ENCODE results near the gene ZNF445.
"Not testable (repeated sequence)": the region's sequence is repeated elsewhere in the genome, so short reads cannot be mapped to it uniquely, and the experiment has no call there.

Gene ZNF445

GRCh38 chr3:44429459-44429858 is 48.0 kb downstream of the ZNF445 start:
- DNase-seq (ENCODE audit: low spot score in 2 of 2) (no peak), ATAC-seq (no peak)
- H3K9me3 Mint-ChIP-seq = no peaks in the 10 kb centered on the region
- H3K27ac Mint-ChIP-seq = no peak overlapping the region
- peaks cover 6% of the 10 kb centered on the region for H3K4me1 Mint-ChIP-seq
- H3K36me3 Mint-ChIP-seq = no peaks in the 10 kb centered on the region
- H3K4me3 Mint-ChIP-seq = no peak overlapping the region

DNA sequence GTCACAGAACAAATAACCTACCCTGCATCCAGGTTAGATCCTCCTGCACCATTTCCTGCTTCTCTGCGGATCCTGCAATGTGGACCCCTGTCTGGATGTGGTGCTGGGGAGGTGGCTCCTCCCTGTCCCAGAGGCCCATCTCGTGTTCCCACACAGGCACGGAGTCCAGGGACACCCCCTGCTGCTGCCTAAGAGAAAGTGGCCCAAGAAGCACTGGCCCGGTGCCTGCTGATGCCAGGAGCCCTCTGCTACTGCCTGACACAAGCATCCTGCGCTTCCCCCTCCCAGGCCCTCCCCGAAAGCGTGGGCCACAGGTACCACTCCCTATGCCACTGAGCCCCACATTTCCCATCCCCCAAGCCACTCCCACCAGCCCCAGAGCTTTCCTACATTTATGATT is 48.6 kb downstream of the ZNF445 start:
- DNase-seq (ENCODE audit: low spot score in 2 of 2) (no peak), ATAC-seq (no peak)
- Mint-ChIP-seq H3K4me3 (no peak overlapping the region), H3K9me3 (no peaks in the 10 kb centered on the region), H3K4me1 (peaks cover 6% of the 10 kb centered on the region), H3K27ac (no peak overlapping the region), H3K36me3 (no peaks in the 10 kb centered on the region)

- H3K36me3 Mint-ChIP-seq = no peaks in the 10 kb centered on the region
- no peak overlapping the region for H3K27ac Mint-ChIP-seq
- H3K4me1 Mint-ChIP-seq = peaks cover 6% of the 10 kb centered on the region
- H3K9me3 Mint-ChIP-seq = no peaks in the 10 kb centered on the region
- ATAC-seq (no peak), DNase-seq (ENCODE audit: low spot score in 2 of 2) (no peak)
- H3K4me3 Mint-ChIP-seq = no peak overlapping the region
These were observed 49.8 kb downstream of the ZNF445 start for GRCh38 chr3:44427683-44428082.

DNA sequence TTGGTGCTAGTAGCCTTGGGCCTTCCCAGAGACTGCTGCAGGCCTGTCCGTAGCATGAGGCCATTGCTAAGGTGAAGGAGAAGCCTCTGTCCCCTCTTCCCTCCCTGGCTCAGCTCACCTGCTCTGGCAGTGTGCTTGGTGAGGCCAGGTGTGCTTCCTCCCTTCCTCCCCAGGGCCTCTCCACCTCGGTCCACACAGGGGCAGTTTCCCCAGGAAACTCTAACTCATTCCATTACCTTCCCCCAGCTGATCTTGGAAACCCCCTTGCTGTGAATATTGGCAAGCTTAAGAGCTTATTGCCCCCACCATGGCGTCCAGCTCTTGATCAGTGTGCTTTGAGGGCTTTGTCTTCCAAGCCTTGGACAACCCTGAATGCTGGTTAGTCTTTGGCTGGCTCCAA is 52.7 kb downstream of the ZNF445 start:
- ATAC-seq = no peak
- no peak overlapping the region for H3K27ac Mint-ChIP-seq
- peaks cover 6% of the 10 kb centered on the region for H3K4me1 Mint-ChIP-seq
- no peaks in the 10 kb centered on the region for H3K9me3 Mint-ChIP-seq
- H3K4me3 Mint-ChIP-seq = no peak overlapping the region
- no peaks in the 10 kb centered on the region for H3K36me3 Mint-ChIP-seq
- DNase-seq (ENCODE audit: low spot score in 2 of 2) = no peak

DNA sequence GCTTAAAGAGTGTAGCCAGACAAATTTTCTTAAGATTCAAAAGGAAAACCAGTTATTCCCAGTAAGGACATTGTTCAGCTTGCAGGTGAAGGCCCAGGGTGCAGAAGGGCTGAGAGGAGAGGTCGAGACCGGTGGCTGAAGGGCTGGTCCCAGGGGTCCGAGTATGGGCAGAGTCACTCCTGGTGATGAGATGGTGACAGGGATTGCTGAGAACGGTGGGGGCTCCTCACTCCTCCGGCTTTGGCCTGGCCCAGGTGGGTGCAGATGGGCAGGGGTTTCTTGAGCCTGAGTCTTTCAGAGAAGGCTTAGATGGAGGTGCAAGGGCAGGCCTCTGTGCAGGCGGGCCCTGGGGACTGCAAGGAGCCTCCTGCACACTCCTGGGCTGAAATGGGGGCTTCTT is 56.2 kb downstream of the ZNF445 start:
- no peak for ATAC-seq
- Mint-ChIP-seq H3K27ac (no peak overlapping the region), H3K36me3 (no peaks in the 10 kb centered on the region), H3K9me3 (no peaks in the 10 kb centered on the region), H3K4me1 (peaks cover 6% of the 10 kb centered on the region), H3K4me3 (no peak overlapping the region)
- no peak for DNase-seq (ENCODE audit: low spot score in 2 of 2)

DNA sequence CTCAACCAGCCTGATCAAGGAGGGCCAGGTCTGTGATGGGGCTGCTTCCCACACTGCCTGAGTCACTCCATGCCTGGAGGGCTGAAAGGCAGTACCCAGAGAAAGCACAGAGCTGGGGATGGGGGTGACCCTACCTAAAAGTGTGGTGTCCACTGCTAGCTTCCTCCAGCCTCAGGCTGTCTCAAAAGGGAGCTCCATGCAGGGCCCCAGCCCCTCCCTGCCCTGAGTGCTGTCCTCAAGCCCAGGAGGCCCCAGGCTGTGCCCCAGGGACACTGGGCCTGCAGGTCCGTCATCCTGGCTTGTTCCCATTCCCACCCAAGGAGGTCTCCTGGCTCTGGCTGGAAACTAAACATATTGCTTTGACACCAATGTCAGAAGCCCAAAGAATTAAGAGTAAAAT is 56.8 kb downstream of the ZNF445 start:
- no peak overlapping the region for H3K4me3 Mint-ChIP-seq
- no peak for ATAC-seq
- no peak overlapping the region for H3K27ac Mint-ChIP-seq
- no peaks in the 10 kb centered on the region for H3K9me3 Mint-ChIP-seq
- DNase-seq (ENCODE audit: low spot score in 2 of 2) = no peak
- H3K36me3 Mint-ChIP-seq = no peaks in the 10 kb centered on the region
- H3K4me1 Mint-ChIP-seq = peaks cover 6% of the 10 kb centered on the region

- DNase-seq (ENCODE audit: low spot score in 2 of 2) (no peak), ATAC-seq (no peak)
- Mint-ChIP-seq H3K4me3 (no peak overlapping the region), H3K36me3 (no peaks in the 10 kb centered on the region), H3K9me3 (no peaks in the 10 kb centered on the region), H3K4me1 (peaks cover 6% of the 10 kb centered on the region), H3K27ac (no peak overlapping the region)
These were observed 57.4 kb downstream of the ZNF445 start for GRCh38 chr3:44419923-44420650.

GRCh38 chr3:44419116-44419922 is 58.2 kb downstream of the ZNF445 start:
- no peak for DNase-seq (ENCODE audit: low spot score in 2 of 2)
- no peak for ATAC-seq
- no peaks in the 10 kb centered on the region for H3K36me3 Mint-ChIP-seq
- H3K9me3 Mint-ChIP-seq = no peaks in the 10 kb centered on the region
- H3K27ac Mint-ChIP-seq = no peak overlapping the region
- no peak overlapping the region for H3K4me3 Mint-ChIP-seq
- no peaks in the 10 kb centered on the region for H3K4me1 Mint-ChIP-seq

DNA sequence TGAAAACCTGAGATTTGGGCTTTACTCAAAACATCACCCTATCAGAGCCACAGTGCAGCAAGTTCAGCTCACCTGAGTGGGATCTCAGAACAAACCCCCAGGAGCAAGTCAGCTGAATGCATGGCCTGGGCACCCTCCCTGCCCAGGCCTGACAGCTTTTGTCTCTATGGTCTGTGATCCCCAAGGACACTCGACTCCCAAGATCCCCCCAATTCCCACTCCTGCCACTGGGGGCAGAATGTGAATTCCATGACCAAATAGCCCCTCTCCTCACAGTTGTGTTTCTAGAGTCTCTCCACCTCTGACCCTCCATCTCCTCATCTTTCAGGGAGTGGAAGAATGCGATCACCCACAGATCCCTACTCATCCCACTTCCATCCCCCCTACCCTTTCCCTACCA is 58.9 kb downstream of the ZNF445 start:
- no peaks in the 10 kb centered on the region for H3K4me1 Mint-ChIP-seq
- H3K4me3 Mint-ChIP-seq = no peak overlapping the region
- no peak for DNase-seq (ENCODE audit: low spot score in 2 of 2)
- ATAC-seq = no peak
- no peaks in the 10 kb centered on the region for H3K9me3 Mint-ChIP-seq
- no peaks in the 10 kb centered on the region for H3K36me3 Mint-ChIP-seq
- H3K27ac Mint-ChIP-seq = no peak overlapping the region

DNA sequence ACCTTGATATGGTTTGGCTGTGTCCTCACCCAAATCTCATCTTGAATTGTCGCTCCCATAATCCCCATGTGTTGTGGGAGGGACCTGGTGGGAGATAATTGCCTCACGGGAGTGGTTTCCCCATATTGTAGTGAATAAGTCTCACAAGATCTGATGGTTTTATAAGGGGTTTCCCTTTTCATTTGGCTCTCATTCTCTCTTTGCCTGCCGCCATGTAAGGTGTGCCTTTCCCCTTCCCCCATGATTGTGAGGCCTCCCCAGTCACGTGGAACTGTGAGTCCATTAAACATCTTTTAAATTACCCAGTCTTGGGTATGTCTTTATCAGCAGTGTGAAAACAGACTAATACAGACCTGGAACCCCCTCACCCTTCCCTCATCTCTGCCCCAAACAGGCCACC is 59.4 kb downstream of the ZNF445 start:
- not testable (repeated sequence) for H3K4me1 Mint-ChIP-seq; H3K4me3 Mint-ChIP-seq; ATAC-seq; H3K27ac Mint-ChIP-seq; H3K9me3 Mint-ChIP-seq; H3K36me3 Mint-ChIP-seq; DNase-seq (ENCODE audit: low spot score in 2 of 2)

DNA sequence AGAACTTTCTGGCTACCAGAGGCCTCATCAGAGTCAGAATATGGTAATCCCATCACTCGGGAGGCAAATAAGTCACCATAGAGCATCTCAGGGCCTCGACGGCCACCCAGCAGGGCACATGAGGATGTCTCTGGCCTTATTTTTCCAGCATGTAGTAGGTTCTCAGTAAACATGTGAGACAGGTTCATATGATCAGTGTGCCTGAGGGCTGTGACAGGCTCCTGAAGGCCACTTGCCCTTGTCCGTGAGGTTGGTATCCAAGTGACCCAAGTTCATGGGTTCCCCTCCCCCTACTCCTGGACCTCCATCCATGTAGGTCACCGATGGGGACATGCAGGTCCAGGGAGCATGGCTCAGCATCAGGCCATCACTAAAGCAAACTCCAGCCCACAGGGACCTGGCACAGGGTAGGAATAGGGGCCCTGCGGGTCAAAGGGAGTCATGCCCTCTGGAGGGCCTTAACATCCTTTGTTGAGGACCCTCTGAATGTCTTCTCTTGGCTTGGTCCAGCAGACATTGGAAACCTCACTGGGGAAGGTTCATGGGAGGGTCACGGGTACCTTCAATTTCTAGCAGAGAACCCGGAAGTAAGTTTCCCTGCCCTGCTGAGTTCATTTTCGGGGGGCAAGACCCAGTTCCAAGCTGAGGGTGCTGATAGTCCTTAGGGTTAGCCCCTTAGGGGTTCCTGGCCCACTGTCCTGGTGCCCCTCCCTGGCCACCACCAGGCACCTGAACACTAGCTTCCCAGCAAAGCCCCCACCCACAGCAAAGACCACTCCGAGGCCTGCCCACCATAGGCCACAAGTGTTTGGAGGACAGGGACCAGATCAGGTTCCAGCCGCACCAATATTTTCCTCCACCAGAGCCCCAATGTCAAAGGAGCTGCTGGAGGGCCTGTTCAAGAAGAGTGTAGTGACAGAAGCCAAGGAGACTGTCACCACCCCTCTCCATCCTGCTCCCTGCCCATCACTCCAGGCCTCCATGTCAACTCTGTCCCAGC is 61.1 kb downstream of the ZNF445 start:
- ATAC-seq = no peak
- Mint-ChIP-seq H3K4me1 (no peaks in the 10 kb centered on the region), H3K36me3 (no peaks in the 10 kb centered on the region), H3K9me3 (no peaks in the 10 kb centered on the region), H3K4me3 (no peak overlapping the region), H3K27ac (no peak overlapping the region)
- DNase-seq (ENCODE audit: low spot score in 2 of 2) = peak in 1 of 2 donors; percentile 36

DNA sequence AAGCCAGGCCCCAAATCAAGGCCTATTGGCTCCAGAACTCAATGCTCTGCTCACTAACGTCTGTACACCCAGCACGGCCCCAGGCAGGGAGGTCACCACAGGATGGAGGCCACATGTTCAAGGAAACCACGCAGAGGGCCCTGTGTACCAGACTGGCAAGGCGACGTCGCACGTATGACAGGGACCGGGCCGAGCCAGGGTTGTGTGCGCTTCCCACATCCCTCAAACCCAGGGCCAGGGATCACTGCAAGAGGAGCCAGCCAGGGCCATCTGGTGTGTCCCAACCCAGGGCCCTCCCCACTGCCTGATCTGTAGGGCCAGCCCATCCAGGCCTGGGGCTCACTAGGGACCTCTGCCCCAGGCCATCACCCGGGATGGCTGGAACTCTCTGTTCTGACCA is 62.0 kb downstream of the ZNF445 start:
- no peaks in the 10 kb centered on the region for H3K9me3 Mint-ChIP-seq
- no peak overlapping the region for H3K27ac Mint-ChIP-seq
- H3K36me3 Mint-ChIP-seq = no peaks in the 10 kb centered on the region
- DNase-seq (ENCODE audit: low spot score in 2 of 2) (no peak), ATAC-seq (no peak)
- no peak overlapping the region for H3K4me3 Mint-ChIP-seq
- H3K4me1 Mint-ChIP-seq = no peaks in the 10 kb centered on the region

DNA sequence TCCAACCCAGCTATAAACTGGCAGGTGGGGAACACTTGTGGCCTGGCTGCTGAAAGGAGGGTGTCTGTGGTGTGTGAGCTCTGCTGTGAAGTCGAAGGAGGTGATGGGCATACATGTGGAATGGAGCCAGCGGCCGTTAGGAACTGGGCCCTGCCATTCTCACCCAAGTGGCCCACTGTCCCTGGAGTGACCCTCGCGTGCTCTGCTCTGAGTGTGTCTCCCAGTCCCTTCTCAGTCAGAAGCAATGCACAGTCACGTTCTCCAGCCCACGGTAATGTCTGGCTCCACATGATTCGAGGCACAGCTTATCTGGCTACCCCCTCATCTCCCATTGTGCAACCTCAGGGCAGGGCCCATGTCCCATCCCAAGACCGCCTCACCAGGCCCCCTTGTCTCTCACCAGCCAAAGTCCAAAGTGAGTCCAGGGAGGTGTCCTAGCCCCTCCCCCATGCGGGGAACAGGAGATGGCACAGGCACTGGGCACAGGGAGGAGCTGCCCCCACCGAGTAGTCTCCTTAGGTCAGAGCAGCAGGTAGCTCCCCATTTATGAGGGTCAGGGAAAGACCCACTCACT is 62.9 kb downstream of the ZNF445 start:
- Mint-ChIP-seq H3K4me3 (no peak overlapping the region), H3K4me1 (no peaks in the 10 kb centered on the region), H3K9me3 (no peaks in the 10 kb centered on the region), H3K27ac (no peak overlapping the region), H3K36me3 (no peaks in the 10 kb centered on the region)
- DNase-seq (ENCODE audit: low spot score in 2 of 2) (no peak), ATAC-seq (no peak)

GRCh38 chr3:44412365-44412764 is 65.1 kb downstream of the ZNF445 start:
- no peaks in the 10 kb centered on the region for H3K36me3 Mint-ChIP-seq
- peak in 1 of 2 donors; percentile 39 for DNase-seq (ENCODE audit: low spot score in 2 of 2)
- H3K4me1 Mint-ChIP-seq = no peaks in the 10 kb centered on the region
- no peaks in the 10 kb centered on the region for H3K9me3 Mint-ChIP-seq
- ATAC-seq = no peak
- H3K4me3 Mint-ChIP-seq = no peak overlapping the region
- no peak overlapping the region for H3K27ac Mint-ChIP-seq

DNA sequence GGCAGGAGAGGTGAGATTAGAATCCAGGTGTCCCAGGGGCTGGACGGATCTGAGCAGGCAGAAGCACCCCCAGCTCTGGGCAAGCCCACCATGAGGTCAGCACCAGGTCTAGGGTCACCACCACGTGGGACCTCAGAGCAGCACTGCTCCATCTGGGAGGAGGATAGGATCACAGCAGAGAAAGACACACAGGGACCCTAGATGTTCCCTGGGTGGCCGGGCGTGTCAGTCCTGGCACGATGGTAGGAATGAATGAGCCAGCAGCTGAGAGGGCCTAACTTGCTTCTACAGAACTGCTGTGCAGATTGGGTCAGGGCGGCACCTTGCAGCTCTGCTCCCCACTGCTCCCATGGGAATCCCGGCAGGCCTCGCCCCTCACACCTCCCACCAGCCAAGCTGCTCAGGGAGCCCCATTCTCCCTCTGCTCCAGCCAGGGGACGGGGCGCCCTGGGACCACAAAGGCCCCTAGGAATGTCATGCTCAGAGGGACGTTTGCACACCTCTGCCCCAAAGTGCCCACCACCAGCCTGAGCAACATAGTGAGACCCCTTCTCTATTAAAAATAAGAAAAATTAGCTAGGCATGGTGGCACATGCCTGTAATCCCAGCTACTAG is 66.3 kb downstream of the ZNF445 start:
- Mint-ChIP-seq H3K4me3 (no peak overlapping the region), H3K36me3 (no peaks in the 10 kb centered on the region), H3K4me1 (no peaks in the 10 kb centered on the region), H3K9me3 (no peaks in the 10 kb centered on the region), H3K27ac (no peak overlapping the region)
- DNase-seq (ENCODE audit: low spot score in 2 of 2) (peak in 1 of 2 donors; percentile 20), ATAC-seq (no peak)

Data from stimulated activated effector memory CD8-positive, alpha-beta T cell treated with anti-CD3 and anti-CD28 coated beads, Interleukin-12 subunit alpha, Interleukin-12 subunit beta, amount 100 ng/mL, for 72 hours (primary cell).